Kidney (tissue), 14 donors: ENCODE data around the gene GRIN2A. TPM values are rescaled to one million over a fixed set of nuclear protein-coding genes. Genes with fewer than 3 reads are reported as not detected.

ENCODE experiments used
- DNase-seq, 5 donors: peaks; one replicate each; pipeline ENCODE4 v3.0.0-alpha.2; 2013 to 2020
- FAIRE-seq: peaks from 2 replicates; lab custom pipeline; 2012; peaks lifted over from hg19 to GRCh38; lab: Jason Lieb, UNC
- H3K27ac ChIP-seq, 2 donors: one replicate each; pipeline ENCODE4 v1.7.0; 2013; ENCODE audit warnings: low read depth in 2 of 2, low read length in 2 of 2, inconsistent platforms in 1 of 2
- H3K27me3 ChIP-seq: one replicate; pipeline ENCODE4 v1.7.1; 2013; ENCODE audit warnings: low read length, inconsistent platforms; ENCODE audit not compliant: control insufficient read depth, insufficient read depth
- H3K36me3 ChIP-seq, 3 donors: one replicate each; pipeline versions ENCODE4 v1.7.0 to v1.7.1; 2013; ENCODE audit warnings: low read length in 3 of 3, control low read depth in 1 of 3, inconsistent platforms in 1 of 3; ENCODE audit not compliant: insufficient read depth in 3 of 3, control insufficient read depth in 2 of 3
- H3K4me1 ChIP-seq, 3 donors: one replicate each; pipeline versions ENCODE4 v1.7.0 to v1.7.1; 2013; ENCODE audit warnings: low read length in 3 of 3, inconsistent platforms in 1 of 3, low read depth in 1 of 3; ENCODE audit not compliant: control insufficient read depth in 2 of 3, insufficient read depth in 2 of 3
- H3K4me3 ChIP-seq, 3 donors: one replicate each; pipeline versions ENCODE4 v1.7.0 to v1.8.1; 2013; ENCODE audit warnings: low read length in 3 of 3, control low read depth in 1 of 3, inconsistent platforms in 1 of 3
- H3K9ac ChIP-seq, 3 donors: one replicate each; pipeline versions ENCODE4 v1.7.0 to v1.7.1; 2013; ENCODE audit warnings: low read length in 3 of 3, control low read depth in 1 of 3, inconsistent platforms in 1 of 3
- H3K9me3 ChIP-seq, 3 donors: one replicate each; pipeline versions ENCODE4 v1.7.0 to v1.7.1; 2013; ENCODE audit warnings: low read length in 3 of 3, control low read depth in 1 of 3, inconsistent platforms in 1 of 3; ENCODE audit not compliant: control insufficient read depth in 2 of 3, insufficient read depth in 1 of 3
- intact Hi-C: fragments of 100-400 bp; cut with DNase I; formaldehyde crosslinking; loops from one replicate; pipeline ENCODE4 v1.11.1; 2022
- polyA plus RNA-seq: library from polyadenylated mRNA; stranded (reverse); fragments of 350-450 nt; fragmentation: Illumina TruSeq; extraction: RNeasy Lipid Tissue Mini Kit (QIAGEN cat#74804); gene quantifications from one replicate; pipeline ENCODE4 v1.2.3, GENCODE V29; 2014; ENCODE audit warnings: low read depth, low replicate concordance; ENCODE audit not compliant: insufficient read depth
- total RNA-seq: library from RNA; stranded (reverse); fragmentation: NEBNext Ultra II Directional; extraction: Animal tissue kit (Norgen Biotek cat#: 25700); gene quantifications from one replicate; pipeline ENCODE4 v1.2.1, GENCODE V29; 2021
- TF ChIP-seq, protein P1 (sequence below): IDR thresholded peaks from 3 replicates; pipeline ENCODE4 v1.5.1; 2012; ENCODE audit warnings: mild to moderate bottlenecking, moderate library complexity, borderline replicate concordance; ENCODE audit not compliant: insufficient read depth; ENCODE audit errors: extremely low read depth
- donor health status: control.
- donor health status: control.
- donor health status: control.
- donor health status: control.
- donor health status: control.
- donor health status: DM: yes; HTN: yes; CAD: no.
- donor health status: Normal renal cell carcinoma (clear cell type).

Gene GRIN2A
- total and polyA plus RNA-seq, 2 donors from 2014 or later: 0.28 to 6.5 TPM

DNA sequence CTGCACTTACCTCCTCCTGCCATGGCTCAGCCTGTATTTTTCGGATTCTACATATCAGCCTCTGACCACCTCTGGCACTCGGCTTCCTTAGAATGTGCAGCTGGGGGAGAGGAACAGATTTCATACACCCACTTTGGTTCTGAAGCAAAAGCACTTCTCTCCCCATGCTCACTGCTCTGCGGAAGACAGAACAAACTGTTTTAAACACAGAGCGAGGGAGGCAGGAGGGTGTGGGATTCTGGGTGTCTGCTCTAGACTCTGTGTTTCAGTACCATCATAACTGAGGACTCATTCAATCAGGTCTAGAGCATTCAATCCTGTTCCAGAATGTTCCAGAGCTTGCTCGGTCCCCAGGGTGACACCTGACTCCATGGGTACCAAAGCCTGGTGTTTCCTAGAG lies 239.1 kb downstream of the GRIN2A start:
- Histone ChIP-seq H3K4me3 (no peak overlapping the region), H3K36me3 (no peaks in the 10 kb centered on the region), H3K27ac (no peak overlapping the region), H3K4me1 (no peaks in the 10 kb centered on the region), H3K9ac (no peak overlapping the region), H3K27me3 (no peaks in the 10 kb centered on the region), H3K9me3 (no peaks in the 10 kb centered on the region)
- TF ChIP-seq, protein P1, sequence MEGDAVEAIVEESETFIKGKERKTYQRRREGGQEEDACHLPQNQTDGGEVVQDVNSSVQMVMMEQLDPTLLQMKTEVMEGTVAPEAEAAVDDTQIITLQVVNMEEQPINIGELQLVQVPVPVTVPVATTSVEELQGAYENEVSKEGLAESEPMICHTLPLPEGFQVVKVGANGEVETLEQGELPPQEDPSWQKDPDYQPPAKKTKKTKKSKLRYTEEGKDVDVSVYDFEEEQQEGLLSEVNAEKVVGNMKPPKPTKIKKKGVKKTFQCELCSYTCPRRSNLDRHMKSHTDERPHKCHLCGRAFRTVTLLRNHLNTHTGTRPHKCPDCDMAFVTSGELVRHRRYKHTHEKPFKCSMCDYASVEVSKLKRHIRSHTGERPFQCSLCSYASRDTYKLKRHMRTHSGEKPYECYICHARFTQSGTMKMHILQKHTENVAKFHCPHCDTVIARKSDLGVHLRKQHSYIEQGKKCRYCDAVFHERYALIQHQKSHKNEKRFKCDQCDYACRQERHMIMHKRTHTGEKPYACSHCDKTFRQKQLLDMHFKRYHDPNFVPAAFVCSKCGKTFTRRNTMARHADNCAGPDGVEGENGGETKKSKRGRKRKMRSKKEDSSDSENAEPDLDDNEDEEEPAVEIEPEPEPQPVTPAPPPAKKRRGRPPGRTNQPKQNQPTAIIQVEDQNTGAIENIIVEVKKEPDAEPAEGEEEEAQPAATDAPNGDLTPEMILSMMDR: no peak
- FAIRE-seq: no peak
- DNase-seq: no peak
- intact Hi-C loops: no loop called here

DNA sequence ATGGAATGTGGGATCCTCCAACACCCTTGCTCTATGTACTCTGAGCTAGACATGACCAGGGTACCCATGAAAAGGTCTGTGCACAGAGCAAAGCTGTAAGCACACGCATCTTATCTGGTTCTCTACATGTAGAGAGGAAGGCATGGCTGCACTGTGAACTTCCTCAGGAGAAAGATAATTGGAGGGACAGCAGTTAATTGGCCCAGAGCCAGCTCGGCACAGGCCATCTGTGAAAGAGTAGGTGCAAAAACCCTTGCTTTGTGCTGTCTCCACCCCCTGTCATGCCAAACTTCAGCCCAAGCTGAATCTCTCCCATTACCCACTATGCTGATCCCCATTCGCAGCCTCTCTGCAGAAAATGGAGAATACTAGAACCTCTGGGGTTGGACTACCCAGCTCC lies 241.0 kb downstream of the GRIN2A start:
- Histone ChIP-seq H3K4me1 (no peaks in the 10 kb centered on the region), H3K9ac (no peak overlapping the region), H3K27ac (no peak overlapping the region), H3K9me3 (no peaks in the 10 kb centered on the region), H3K36me3 (no peaks in the 10 kb centered on the region), H3K27me3 (no peaks in the 10 kb centered on the region), H3K4me3 (no peak overlapping the region)
- no peak for DNase-seq
- TF ChIP-seq, protein P1: no peak
- FAIRE-seq: no peak
- intact Hi-C loops: no loop called here

DNA sequence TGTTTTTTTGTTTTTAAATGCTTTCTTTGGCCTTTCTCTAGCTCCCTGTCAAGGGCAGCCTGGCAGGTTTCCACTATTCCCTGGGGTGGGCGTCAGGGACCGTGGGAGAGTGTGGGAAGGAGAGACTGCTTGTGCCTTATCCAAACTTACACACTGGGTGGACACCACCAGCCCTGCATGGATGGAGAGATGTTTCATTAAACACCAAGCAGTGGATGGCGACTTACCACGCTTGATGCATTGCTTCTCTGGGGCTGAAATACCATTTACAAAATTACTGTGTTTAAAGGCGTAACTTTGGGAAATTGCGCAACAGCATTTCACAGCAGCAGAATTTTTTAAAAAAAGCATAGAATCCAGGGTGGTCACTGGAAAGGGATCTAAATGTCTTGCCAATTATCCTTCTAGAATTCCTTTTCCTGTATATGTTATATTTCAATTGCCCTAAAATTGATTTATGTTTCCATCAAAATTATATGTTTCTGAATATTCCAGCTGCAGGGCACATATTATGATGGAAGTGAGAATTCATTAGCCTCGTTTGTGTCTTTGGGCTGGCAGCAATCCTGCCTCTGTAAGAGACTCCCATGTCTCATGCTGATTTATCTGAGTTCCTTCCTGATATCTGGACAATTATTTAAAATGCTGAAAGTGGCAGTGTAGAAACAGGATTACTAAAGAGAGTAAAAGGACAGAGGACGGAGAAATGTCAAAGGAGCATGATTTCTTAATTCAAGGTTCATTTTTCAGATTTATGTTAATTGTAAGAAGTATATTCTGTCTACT lies 247.3 kb downstream of the GRIN2A start:
- Histone ChIP-seq H3K4me3 (no peak overlapping the region), H3K27ac (no peak overlapping the region), H3K4me1 (no peaks in the 10 kb centered on the region), H3K36me3 (no peaks in the 10 kb centered on the region), H3K9me3 (no peaks in the 10 kb centered on the region), H3K9ac (no peak overlapping the region), H3K27me3 (no peaks in the 10 kb centered on the region)
- DNase-seq: peak in 1 of 5 donors; percentile 83
- TF ChIP-seq, protein P1: no peak
- intact Hi-C loops: no loop called here
- no peak for FAIRE-seq
